BLaER1 treated with 17β-estradiol and CSF1 and Interleukin-3, amounts not matched to agents 10 nM and 100 nM (cell line): ENCODE results near the gene HOPX.
"Not testable (repeated sequence)": the region's sequence is repeated elsewhere in the genome, so short reads cannot be mapped to it uniquely, and the experiment has no call there.

Experiments
- H3K27ac ChIP-seq, 11 experiments: shearing (Covaris generic); formaldehyde crosslinking; 2 replicates each; pipeline ENCODE4 v1.8.1; 2022
- H3K27me3 ChIP-seq, 11 experiments: shearing (Covaris generic); formaldehyde crosslinking; 2 replicates each; pipeline ENCODE4 v1.8.1; 2022
- H3K36me3 ChIP-seq, 11 experiments: shearing (Covaris generic); formaldehyde crosslinking; 2 replicates each; pipeline ENCODE4 v1.8.1; 2022
- H3K4me1 ChIP-seq, 10 experiments: shearing (Covaris generic); formaldehyde crosslinking; 2 replicates each; pipeline ENCODE4 v1.8.1; 2022
- H3K4me2 ChIP-seq, 11 experiments: shearing (Covaris generic); formaldehyde crosslinking; 2 replicates each; pipeline ENCODE4 v1.8.1; 2022
- H3K4me3 ChIP-seq, 10 experiments: shearing (Covaris generic); formaldehyde crosslinking; 2 replicates each; pipeline ENCODE4 v1.8.1; 2022
- H3K9ac ChIP-seq, 11 experiments: shearing (Covaris generic); formaldehyde crosslinking; 2 replicates each; pipeline ENCODE4 v1.8.1; 2022
- H3K9me3 ChIP-seq, 11 experiments: shearing (Covaris generic); formaldehyde crosslinking; replicated peaks in 1 of 11; 2 replicates each; pipeline ENCODE4 v1.8.1; 2022
- H4K20me1 ChIP-seq, 11 experiments: shearing (Covaris generic); formaldehyde crosslinking; 2 replicates each; pipeline ENCODE4 v1.8.1; 2022
- Cebpa-rat ChIP-seq, 11 experiments: shearing (Covaris generic); IDR thresholded peaks; 2 replicates each; pipeline ENCODE4 v1.8.1; 2022

The HOPX gene

GRCh38 chr4:56648021-56648823, 32.9 kb downstream of the HOPX start:
- no peak; a peak in 1 of 22 replicates for TF ChIP-seq Cebpa-rat (IDR thresholded peaks at IDR 0.05)
- no peaks in the 10 kb centered on the region for H4K20me1 ChIP-seq
- H3K4me2 ChIP-seq = peak overlapping the region in 5 of 11 experiments; percentile 39 to 74 (median 50); a peak in 10 of 22 replicates
- H3K9ac ChIP-seq = peak overlapping the region in 3 of 11 experiments; percentile 20 to 58 (median 51); a peak in 3 of 22 replicates
- peaks cover 0 to 10% (median 4%) of the 10 kb centered on the region in 11 experiments; a peak in 14 of 22 replicates for H3K27me3 ChIP-seq
- H3K36me3 ChIP-seq = no peaks in the 10 kb centered on the region
- peaks cover 10 to 51% (median 20%) of the 10 kb centered on the region in 10 experiments for H3K4me1 ChIP-seq
- H3K4me3 ChIP-seq = no peak overlapping the region
- H3K27ac ChIP-seq = peak overlapping the region in 7 of 11 experiments; percentile 40 to 82 (median 69); a peak in 12 of 22 replicates
- peaks cover 7 to 19% (median 16%) of the 10 kb centered on the region in 11 experiments for H3K9me3 ChIP-seq

GRCh38 chr4:56646341-56646740, 34.8 kb downstream of the HOPX start:
- no peaks in the 10 kb centered on the region for H3K27me3 ChIP-seq
- no peak overlapping the region for H3K27ac ChIP-seq
- peaks cover 8 to 50% (median 17%) of the 10 kb centered on the region in 10 experiments; a peak in 19 of 20 replicates for H3K4me1 ChIP-seq
- H3K36me3 ChIP-seq = no peaks in the 10 kb centered on the region
- H3K9ac ChIP-seq = no peak overlapping the region
- TF ChIP-seq Cebpa-rat (IDR thresholded peaks at IDR 0.05) = no peak
- H3K9me3 ChIP-seq = peaks cover 7 to 19% (median 16%) of the 10 kb centered on the region in 11 experiments
- H3K4me2 ChIP-seq = no peak overlapping the region
- H3K4me3 ChIP-seq = no peak overlapping the region
- no peaks in the 10 kb centered on the region for H4K20me1 ChIP-seq

- TF ChIP-seq Cebpa-rat (IDR thresholded peaks at IDR 0.05) = no peak
- peaks cover 0 to 29% (median 2%) of the 10 kb centered on the region in 10 experiments; a peak in 10 of 20 replicates for H3K4me1 ChIP-seq
These were observed 37.5 kb downstream of the HOPX start for GRCh38 chr4:56643596-56643995.

DNA sequence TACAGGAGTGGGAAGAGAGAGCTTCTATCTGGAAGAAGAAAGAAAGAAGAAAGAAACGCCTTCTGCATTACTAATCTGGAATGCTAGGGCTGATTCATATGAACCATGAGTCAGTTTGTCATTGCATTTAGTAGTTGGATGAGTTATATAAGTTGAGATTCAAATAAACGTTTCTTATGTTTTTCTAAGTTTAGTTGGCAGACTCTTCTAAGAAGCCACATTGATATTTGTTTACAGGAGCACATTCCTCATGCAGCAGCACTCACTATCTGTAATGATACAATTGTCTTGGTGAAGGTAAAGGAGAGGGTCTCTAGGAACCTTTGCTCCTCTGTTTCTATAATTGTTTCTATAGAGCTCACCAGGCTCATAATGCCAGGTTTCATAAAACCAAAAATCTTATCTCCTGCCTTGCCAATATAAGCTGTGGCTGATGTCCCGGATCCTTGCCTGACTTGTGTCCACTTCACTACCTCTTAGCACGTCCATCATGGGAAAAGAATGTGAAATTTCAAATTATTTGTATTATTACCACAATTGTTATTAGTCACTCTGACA, 39.5 kb downstream of the HOPX start:
- Histone ChIP-seq H3K4me1 (peaks cover 0 to 13% (median 0%) of the 10 kb centered on the region in 10 experiments; a peak in 2 of 20 replicates), H3K4me2 (no peak overlapping the region), H3K27me3 (no peaks in the 10 kb centered on the region), H3K4me3 (no peak overlapping the region), H3K36me3 (no peaks in the 10 kb centered on the region), H4K20me1 (no peaks in the 10 kb centered on the region), H3K9ac (no peak overlapping the region), H3K27ac (no peak overlapping the region), H3K9me3 (peaks cover 4 to 12% (median 10%) of the 10 kb centered on the region in 11 experiments)
- no peak for TF ChIP-seq Cebpa-rat (IDR thresholded peaks at IDR 0.05)

More at GRCh38 chr4:56643596-56643995, 37.5 kb downstream of the HOPX start:
- Histone ChIP-seq H3K27ac (no peak overlapping the region), H3K27me3 (no peaks in the 10 kb centered on the region), H3K9ac (no peak overlapping the region), H3K36me3 (no peaks in the 10 kb centered on the region), H4K20me1 (no peaks in the 10 kb centered on the region), H3K4me2 (no peak overlapping the region), H3K4me3 (no peak overlapping the region), H3K9me3 (peaks cover 7 to 19% (median 16%) of the 10 kb centered on the region in 11 experiments)

DNA sequence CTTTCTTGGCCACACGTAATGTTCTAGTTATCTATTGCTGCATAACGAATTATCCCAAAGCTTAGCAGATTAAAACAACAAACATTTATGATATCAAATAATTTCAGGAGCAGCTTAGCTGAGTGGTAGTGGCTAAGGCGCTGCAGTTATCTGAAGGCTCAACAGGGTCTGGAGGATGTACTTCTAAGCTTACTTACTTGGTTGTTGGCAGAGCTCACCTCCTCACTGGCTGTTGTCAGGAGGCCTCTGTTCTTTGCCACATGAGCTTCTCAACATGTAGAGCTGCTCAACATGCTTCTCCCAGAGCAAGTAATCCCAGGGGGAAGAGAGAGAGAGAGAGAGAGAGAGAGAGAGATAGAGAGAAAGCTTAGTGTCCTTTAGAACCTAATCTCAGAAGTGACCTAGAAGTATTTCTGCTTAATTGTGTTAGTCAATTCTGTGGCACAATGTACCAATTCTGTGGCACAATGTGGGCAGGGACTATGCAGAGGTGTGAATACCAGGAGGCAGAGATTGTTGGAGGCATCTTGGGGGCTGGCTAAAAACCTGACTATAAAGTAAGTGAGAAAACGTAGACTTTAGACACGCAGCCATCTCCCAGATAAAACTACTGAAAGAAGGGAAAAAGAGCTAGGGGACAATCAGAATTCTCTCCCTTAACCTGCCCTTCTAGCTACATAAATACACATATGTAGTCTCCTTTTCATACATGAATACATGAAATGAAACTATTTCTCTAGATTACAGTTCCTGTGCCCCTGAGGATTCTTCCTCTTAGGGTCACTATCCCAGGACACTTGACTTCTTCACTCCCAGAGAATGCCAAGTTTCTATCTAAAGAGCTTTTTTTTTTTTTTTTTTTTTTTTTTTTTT, 40.2 kb downstream of the HOPX start:
- Histone ChIP-seq H3K9me3 (peaks cover 0 to 7% (median 2%) of the 10 kb centered on the region in 11 experiments; a peak in 12 of 22 replicates), H3K4me1 (peaks cover 0 to 7% (median 0%) of the 10 kb centered on the region in 10 experiments; a peak in 2 of 20 replicates), H3K4me3 (no peak overlapping the region), H3K27me3 (no peaks in the 10 kb centered on the region), H3K9ac (no peak overlapping the region), H3K36me3 (no peaks in the 10 kb centered on the region), H3K4me2 (no peak overlapping the region), H3K27ac (no peak overlapping the region), H4K20me1 (no peaks in the 10 kb centered on the region)
- TF ChIP-seq Cebpa-rat (IDR thresholded peaks at IDR 0.05) = no peak

- Histone ChIP-seq H3K4me1 (peaks cover 0 to 3% (median 0%) of the 10 kb centered on the region in 10 experiments; a peak in 4 of 20 replicates), H4K20me1 (no peaks in the 10 kb centered on the region), H3K4me3 (no peak overlapping the region), H3K9me3 (peaks cover 0 to 13% (median 7%) of the 10 kb centered on the region in 11 experiments; a peak in 10 of 22 replicates), H3K4me2 (no peak overlapping the region), H3K36me3 (no peaks in the 10 kb centered on the region), H3K27ac (no peak overlapping the region), H3K27me3 (no peaks in the 10 kb centered on the region), H3K9ac (no peak overlapping the region)
- TF ChIP-seq Cebpa-rat (IDR thresholded peaks at IDR 0.05) = no peak
These were observed 43.3 kb downstream of the HOPX start for GRCh38 chr4:56637791-56638190.

GRCh38 chr4:56637154-56637553, 43.9 kb downstream of the HOPX start:
- no peak overlapping the region for H3K9ac ChIP-seq
- no peak overlapping the region for H3K27ac ChIP-seq
- no peaks in the 10 kb centered on the region for H3K36me3 ChIP-seq
- no peaks in the 10 kb centered on the region for H4K20me1 ChIP-seq
- peaks cover 0 to 13% (median 8%) of the 10 kb centered on the region in 11 experiments; a peak in 10 of 22 replicates for H3K9me3 ChIP-seq
- H3K4me3 ChIP-seq = no peak overlapping the region
- peaks cover 0 to 5% (median 0%) of the 10 kb centered on the region in 10 experiments; a peak in 4 of 20 replicates for H3K4me1 ChIP-seq
- no peaks in the 10 kb centered on the region for H3K27me3 ChIP-seq
- H3K4me2 ChIP-seq = no peak overlapping the region
- TF ChIP-seq Cebpa-rat (IDR thresholded peaks at IDR 0.05) = no peak

DNA sequence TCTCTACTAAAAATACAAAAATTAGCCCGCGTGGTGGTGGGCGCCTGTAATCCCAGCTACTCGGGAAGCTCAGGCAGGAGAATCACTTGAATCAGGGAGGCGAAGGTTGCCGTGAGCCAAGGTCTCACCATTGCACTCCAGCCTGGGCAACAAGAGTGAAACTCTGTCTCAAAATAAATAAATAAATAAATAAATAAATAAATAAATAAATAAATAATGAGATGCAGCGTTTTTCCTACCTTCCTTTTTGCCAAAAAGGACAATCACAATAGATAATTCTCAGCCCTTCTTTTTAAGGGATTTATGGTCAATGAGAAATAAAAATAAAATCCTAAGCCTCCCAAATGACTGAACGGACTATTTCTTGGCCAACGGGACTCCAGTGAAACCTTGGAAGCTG, 46.1 kb downstream of the HOPX start:
- H3K9me3 ChIP-seq = peaks cover 7 to 32% (median 18%) of the 10 kb centered on the region in 11 experiments; a peak in 20 of 22 replicates
- not testable (repeated sequence) for H3K27ac ChIP-seq, H3K4me2 ChIP-seq, H3K9ac ChIP-seq, H3K27me3 ChIP-seq, H3K36me3 ChIP-seq, H4K20me1 ChIP-seq, H3K4me3 ChIP-seq, H3K4me1 ChIP-seq
